Measurements from ENCODE around the gene LHB.

Gene LHB

DNA sequence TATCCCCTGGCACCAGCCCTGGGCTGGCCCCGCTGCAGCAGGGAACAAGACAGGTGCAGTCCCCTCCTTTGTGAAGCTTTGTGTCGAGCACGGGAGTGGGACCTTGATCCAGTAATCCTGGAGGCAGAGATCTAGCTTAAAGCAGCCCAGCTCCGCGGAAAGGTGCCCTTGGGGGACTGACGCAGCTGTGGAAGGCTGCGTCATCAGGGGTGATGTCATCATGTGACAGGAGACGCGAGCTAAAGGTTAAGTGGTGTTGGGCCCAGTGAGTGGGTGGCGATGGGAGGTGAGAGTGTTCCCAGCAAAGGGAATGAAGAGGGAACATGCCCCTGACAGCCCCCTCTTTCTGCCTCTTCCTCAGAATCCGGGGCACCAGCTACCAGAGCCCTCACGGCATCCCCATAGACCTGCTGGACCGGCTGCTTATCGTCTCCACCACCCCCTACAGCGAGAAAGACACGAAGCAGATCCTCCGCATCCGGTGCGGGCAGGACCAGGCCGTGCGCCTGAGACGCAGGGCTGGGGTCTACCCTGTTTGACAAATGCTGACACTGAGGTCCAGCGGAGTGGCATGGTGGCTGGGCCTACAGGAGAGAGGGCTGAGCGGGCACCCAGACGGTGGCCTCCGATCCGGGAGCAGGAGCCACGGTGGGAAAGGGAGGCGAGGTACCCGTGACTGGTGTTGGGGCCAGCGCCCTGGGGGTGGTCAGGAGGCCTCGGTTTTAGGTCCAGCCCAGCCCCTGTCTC is 2.6 kb downstream of the LHB start:
- Histone ChIP-seq H3K4me3 (no peak overlapping the region), H4K20me1 (peaks cover 0 to 90% (median 49%) of the 10 kb centered on the region in 11 experiments; a peak in 16 of 22 replicates), H3K9me3 (replicated peaks in 1 of 11) (no peaks in the 10 kb centered on the region), H3K27ac (no peak overlapping the region), H3K9ac (no peak overlapping the region), H3K4me1 (peaks cover 15 to 23% (median 22%) of the 10 kb centered on the region in 10 experiments), H3K4me2 (no peak overlapping the region), H3K27me3 (peaks cover 23 to 26% (median 24%) of the 10 kb centered on the region in 11 experiments), H3K36me3 (peaks cover 60 to 78% (median 71%) of the 10 kb centered on the region in 11 experiments)
- no peak for TF ChIP-seq Cebpa-rat (IDR thresholded peaks at IDR 0.05)

DNA sequence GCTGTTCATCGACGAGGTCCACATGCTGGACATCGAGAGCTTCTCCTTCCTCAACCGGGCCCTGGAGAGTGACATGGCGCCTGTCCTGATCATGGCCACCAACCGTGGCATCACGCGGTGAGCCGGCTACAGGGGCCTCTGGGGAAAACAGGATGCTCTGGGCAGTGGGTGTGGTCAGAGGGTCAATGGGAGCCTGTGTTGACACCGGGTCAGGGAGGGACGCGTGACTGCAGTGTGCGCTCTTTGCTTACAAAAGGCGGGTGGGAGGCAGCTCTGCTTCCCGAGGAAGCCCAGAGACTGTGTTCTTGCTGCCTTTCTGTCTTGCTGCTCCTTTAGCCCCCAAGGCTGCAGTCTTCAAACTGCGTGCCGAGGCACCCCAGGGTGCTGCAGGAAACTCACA is 5.7 kb downstream of the LHB start:
- H3K9ac ChIP-seq, result no peak overlapping the region
- H3K36me3 ChIP-seq, result peaks cover 77 to 100% (median 98%) of the 10 kb centered on the region in 11 experiments
- TF ChIP-seq Cebpa-rat (IDR thresholded peaks at IDR 0.05), result no peak
- peaks cover 0 to 79% (median 33%) of the 10 kb centered on the region in 11 experiments; a peak in 15 of 22 replicates for H4K20me1 ChIP-seq
- no peaks in the 10 kb centered on the region for H3K4me1 ChIP-seq
- no peak overlapping the region for H3K27ac ChIP-seq
- H3K27me3 ChIP-seq, result no peaks in the 10 kb centered on the region
- H3K9me3 ChIP-seq (replicated peaks in 1 of 11), result no peaks in the 10 kb centered on the region
- H3K4me2 ChIP-seq, result no peak overlapping the region
- H3K4me3 ChIP-seq, result no peak overlapping the region

DNA sequence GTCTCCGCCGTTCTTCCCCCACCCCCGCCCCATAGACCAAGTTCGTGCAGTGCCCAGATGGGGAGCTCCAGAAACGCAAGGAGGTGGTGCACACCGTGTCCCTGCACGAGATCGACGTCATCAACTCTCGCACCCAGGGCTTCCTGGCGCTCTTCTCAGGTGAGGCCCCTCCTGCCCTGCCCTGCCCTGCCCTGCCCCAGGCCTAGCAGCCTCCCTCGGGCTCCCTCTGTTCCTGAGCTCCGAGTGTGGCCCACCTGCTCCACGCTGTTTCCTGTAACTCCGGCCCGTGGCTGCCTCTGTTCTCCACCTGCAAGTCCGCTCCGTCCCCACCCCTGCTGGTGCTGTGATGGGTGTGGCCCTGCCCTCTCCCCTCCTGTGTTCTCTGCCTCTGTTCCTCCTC is 6.4 kb downstream of the LHB start:
- H3K36me3 ChIP-seq, result peaks cover 77 to 100% (median 98%) of the 10 kb centered on the region in 11 experiments
- no peaks in the 10 kb centered on the region for H3K9me3 ChIP-seq (replicated peaks in 1 of 11)
- H3K27ac ChIP-seq, result no peak overlapping the region
- H3K4me3 ChIP-seq, result no peak overlapping the region
- no peak overlapping the region for H3K9ac ChIP-seq
- no peak for TF ChIP-seq Cebpa-rat (IDR thresholded peaks at IDR 0.05)
- no peaks in the 10 kb centered on the region for H3K4me1 ChIP-seq
- peaks cover 0 to 79% (median 30%) of the 10 kb centered on the region in 11 experiments; a peak in 15 of 22 replicates for H4K20me1 ChIP-seq
- no peaks in the 10 kb centered on the region for H3K27me3 ChIP-seq
- no peak overlapping the region for H3K4me2 ChIP-seq

DNA sequence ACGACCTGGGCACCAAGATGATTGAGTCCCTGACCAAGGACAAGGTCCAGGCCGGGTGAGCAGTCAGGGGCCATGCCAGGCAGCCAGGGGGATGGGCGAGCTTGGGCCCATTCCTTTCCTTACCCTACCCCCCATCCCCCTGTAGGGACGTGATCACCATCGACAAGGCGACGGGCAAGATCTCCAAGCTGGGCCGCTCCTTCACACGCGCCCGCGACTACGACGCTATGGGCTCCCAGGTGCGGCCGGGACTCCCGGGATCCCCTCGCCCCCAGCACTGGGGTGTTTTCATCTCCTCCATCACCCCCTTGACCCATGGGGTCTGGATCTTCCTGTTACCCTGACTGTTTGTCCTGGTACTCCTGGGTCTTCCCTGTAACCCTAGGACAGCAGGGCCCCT is 7.1 kb downstream of the LHB start:
- Histone ChIP-seq H3K27ac (no peak overlapping the region), H3K9ac (no peak overlapping the region), H3K4me3 (no peak overlapping the region), H3K4me1 (no peaks in the 10 kb centered on the region), H3K27me3 (no peaks in the 10 kb centered on the region), H3K9me3 (replicated peaks in 1 of 11) (no peaks in the 10 kb centered on the region), H4K20me1 (peaks cover 0 to 77% (median 27%) of the 10 kb centered on the region in 11 experiments; a peak in 15 of 22 replicates), H3K4me2 (no peak overlapping the region), H3K36me3 (peaks cover 77 to 100% (median 98%) of the 10 kb centered on the region in 11 experiments)
- no peak for TF ChIP-seq Cebpa-rat (IDR thresholded peaks at IDR 0.05)

DNA sequence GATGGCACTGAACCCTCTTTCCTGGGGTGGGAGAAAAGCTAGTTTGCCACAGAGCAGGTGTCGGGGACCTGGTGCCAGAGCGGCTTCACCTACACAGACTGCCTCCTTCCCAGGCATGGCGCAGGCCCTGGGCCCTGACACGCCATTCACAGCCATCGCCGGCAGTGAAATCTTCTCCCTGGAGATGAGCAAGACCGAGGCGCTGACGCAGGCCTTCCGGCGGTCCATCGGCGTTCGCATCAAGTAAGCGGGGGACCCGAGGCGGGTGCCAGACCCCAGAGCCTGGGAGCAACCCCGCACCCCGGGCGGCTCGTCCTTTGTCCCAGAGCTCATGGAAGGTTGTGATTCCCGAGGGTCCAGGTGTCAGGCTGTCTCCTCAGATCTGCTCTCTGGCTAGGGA is 10.0 kb downstream of the LHB start:
- Histone ChIP-seq H3K4me2 (no peak overlapping the region), H3K4me1 (no peaks in the 10 kb centered on the region), H3K27ac (no peak overlapping the region), H3K27me3 (no peaks in the 10 kb centered on the region), H3K4me3 (no peak overlapping the region), H3K9me3 (replicated peaks in 1 of 11) (no peaks in the 10 kb centered on the region), H3K36me3 (peaks cover 85 to 100% (median 98%) of the 10 kb centered on the region in 11 experiments), H4K20me1 (peaks cover 0 to 68% (median 18%) of the 10 kb centered on the region in 11 experiments; a peak in 13 of 22 replicates), H3K9ac (no peak overlapping the region)
- TF ChIP-seq Cebpa-rat (IDR thresholded peaks at IDR 0.05), result no peak

DNA sequence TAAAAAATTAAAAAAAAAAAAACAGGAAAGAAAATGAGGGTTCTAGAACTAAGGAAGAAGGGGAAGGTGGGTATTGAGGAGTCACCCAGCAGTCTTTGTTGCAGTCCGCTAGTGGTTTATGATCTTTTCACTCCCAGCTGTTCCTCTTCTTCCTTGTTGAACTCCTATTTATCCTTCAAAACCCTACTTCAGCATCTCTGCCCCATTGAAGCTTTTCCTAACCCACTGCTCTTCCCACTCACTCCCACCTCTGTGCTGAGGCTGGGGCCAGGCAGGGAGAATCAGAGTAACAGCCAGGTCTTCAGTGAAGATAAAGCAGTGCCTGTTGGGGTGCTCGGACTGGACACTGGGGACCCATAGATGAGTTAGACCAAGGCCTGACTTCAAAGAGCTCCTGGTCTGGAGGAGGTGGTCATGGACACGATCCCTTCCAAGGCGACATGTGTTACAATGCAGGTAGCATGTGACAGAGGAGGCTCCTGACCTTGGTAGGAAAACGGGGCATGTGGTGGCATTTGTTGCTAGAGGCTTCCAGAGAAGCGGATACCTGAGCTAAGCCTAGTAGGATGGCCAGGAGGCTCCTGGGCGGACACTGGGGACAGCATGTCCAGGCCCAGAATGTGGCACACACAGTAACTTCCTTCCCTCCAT is 11.8 kb downstream of the LHB start:
- Histone ChIP-seq H3K4me3 (no peak overlapping the region), H4K20me1 (peaks cover 0 to 57% (median 19%) of the 10 kb centered on the region in 11 experiments; a peak in 13 of 22 replicates), H3K27me3 (no peaks in the 10 kb centered on the region), H3K36me3 (peaks cover 75 to 100% (median 94%) of the 10 kb centered on the region in 11 experiments), H3K9me3 (replicated peaks in 1 of 11) (no peaks in the 10 kb centered on the region), H3K9ac (no peak overlapping the region), H3K27ac (no peak overlapping the region), H3K4me1 (peaks cover 0 to 5% (median 0%) of the 10 kb centered on the region in 10 experiments; a peak in 1 of 20 replicates), H3K4me2 (no peak overlapping the region)
- TF ChIP-seq Cebpa-rat (IDR thresholded peaks at IDR 0.05), result no peak

DNA sequence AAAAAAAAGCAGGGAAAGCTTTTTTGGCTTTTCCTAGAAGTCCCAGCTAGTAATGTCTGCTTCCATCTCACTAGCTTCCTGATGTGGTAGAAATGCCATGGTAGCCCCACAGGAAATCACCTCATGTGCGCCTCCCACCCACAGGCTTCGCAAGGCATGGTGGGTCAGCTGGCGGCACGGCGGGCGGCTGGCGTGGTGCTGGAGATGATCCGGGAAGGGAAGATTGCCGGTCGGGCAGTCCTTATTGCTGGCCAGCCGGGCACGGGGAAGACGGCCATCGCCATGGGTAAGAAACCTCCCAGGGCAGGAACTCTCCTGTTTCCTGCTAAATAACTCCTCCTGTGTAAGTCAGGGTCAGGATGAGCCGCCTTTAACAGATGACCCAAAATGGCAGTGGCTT is 12.8 kb downstream of the LHB start:
- H3K36me3 ChIP-seq, result peaks cover 65 to 100% (median 93%) of the 10 kb centered on the region in 11 experiments
- peaks cover 0 to 8% (median under 1%) of the 10 kb centered on the region in 10 experiments; a peak in 2 of 20 replicates for H3K4me1 ChIP-seq
- H3K4me2 ChIP-seq, result no peak overlapping the region
- no peak overlapping the region for H3K4me3 ChIP-seq
- H3K9me3 ChIP-seq (replicated peaks in 1 of 11), result no peaks in the 10 kb centered on the region
- no peaks in the 10 kb centered on the region for H3K27me3 ChIP-seq
- peaks cover 0 to 59% (median 27%) of the 10 kb centered on the region in 11 experiments; a peak in 16 of 22 replicates for H4K20me1 ChIP-seq
- H3K27ac ChIP-seq, result no peak overlapping the region
- no peak overlapping the region for H3K9ac ChIP-seq
- TF ChIP-seq Cebpa-rat (IDR thresholded peaks at IDR 0.05), result no peak

DNA sequence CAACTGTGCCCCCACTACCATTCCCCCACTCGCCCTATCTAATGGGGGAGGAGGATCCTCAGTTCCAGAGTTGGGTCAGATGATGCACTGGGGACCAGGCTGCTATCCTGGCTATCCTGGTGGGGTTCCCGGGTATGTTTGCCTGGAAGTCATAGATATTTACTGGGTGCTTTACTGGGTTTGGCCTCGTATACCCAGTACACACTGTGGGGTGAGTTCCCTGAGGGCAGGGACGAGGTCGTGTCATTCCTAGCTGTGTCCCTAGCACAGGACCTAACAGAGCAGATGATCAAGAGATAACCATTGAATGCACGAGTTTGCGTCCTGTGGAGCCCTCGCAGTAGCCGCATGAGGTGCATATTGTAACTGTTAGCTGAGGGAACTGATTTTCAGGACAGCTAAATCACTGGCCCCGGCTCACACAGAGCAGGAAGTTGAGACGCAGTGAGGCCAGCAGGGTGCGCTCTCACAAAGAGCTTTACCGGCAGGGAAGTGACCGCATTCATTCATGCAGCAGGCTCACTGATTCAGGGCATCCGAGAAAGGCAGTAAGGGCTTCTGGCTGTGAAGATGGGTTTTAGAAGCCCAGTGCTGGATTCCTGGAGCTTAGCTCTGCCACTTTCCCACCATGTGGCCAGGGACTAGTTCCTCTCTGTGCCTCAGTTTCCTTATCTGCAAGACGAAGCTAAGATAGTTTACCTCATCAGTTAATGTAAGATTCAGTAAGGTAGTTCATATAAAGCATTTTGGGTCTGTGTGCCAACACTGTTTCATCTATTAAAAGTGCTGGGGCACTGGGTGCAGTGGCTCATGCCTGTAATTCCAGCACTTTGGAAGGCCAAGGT is 17.2 kb downstream of the LHB start:
- H3K9me3 ChIP-seq (replicated peaks in 1 of 11), result no peaks in the 10 kb centered on the region
- H3K36me3 ChIP-seq, result peaks cover 33 to 71% (median 57%) of the 10 kb centered on the region in 11 experiments
- H3K4me2 ChIP-seq, result no peak overlapping the region
- peaks cover 0 to 77% (median 57%) of the 10 kb centered on the region in 11 experiments; a peak in 18 of 22 replicates for H4K20me1 ChIP-seq
- peaks cover 16 to 32% (median 20%) of the 10 kb centered on the region in 10 experiments for H3K4me1 ChIP-seq
- no peak overlapping the region for H3K27ac ChIP-seq
- H3K9ac ChIP-seq, result peak overlapping the region in 5 of 11 experiments; percentile 6 to 31 (median 21); a peak in 3 of 22 replicates
- no peaks in the 10 kb centered on the region for H3K27me3 ChIP-seq
- H3K4me3 ChIP-seq, result no peak overlapping the region
- no peak for TF ChIP-seq Cebpa-rat (IDR thresholded peaks at IDR 0.05)
